Measurements from ENCODE around the gene CEP72. TPM values are rescaled to one million over a fixed set of nuclear protein-coding genes. Genes with fewer than 3 reads are reported as not detected.

CEP72 gene
- total and polyA plus RNA-seq, 10 of the 15 experiments (the other 5 are each of a cell fraction or from before 2014, with no cell fraction given) = 0.35 to 13.5 (median 8.3) TPM

DNA sequence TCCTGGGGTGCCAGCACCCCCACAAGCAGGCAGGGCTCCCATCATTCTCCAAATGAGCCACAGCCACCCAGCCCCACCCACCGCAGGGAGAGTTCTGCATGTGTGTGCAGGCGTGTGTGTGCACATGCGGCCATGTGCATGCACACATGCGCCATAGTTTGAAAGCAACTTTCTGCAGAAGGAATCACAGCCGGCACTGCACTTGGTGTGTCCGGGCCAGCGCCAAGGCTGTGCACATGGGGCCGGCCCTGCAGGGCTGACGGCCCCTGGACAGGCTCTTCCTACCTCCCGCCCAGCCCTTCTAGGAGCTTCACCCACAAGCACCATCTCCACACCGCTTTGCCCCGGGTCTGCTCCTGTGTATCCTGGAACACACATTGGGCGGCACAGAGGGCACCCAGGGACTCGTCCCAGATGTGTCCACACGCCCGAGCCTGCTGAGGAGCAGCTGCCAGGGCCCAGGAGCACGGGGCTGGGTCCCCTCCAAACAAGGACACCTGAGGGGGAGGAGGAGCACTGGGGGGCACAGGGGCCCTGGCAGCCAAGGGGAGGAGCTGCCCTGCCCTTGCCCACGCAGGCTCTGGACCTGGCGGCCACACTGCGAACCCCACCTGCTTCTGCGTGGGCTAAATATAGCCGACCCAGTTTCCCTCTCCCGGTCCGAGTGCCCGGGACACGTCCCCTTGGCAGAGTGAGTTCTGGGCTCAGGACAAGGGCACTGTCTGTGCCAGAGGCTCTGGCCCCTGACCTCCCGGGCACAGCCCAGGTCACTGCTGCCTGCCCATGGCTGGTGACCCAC is 61.9 kb downstream of the CEP72 start:
- Histone ChIP-seq H3K27ac (ENCODE audit: control insufficient read depth, insufficient read depth) (no peak overlapping the region), H3K4me3 (no peak overlapping the region), H4K20me1 (ENCODE audit: control insufficient read depth, insufficient read depth) (no peaks in the 10 kb centered on the region), H3K27me3 (replicated peaks in 1 of 2; ENCODE audit: control insufficient read depth in 2 of 2, insufficient read depth in 2 of 2, low read length in 1 of 2) (no peaks in the 10 kb centered on the region), H3K9ac (ENCODE audit: control insufficient read depth, insufficient read depth, low read length) (no peak overlapping the region), H2AFZ (ENCODE audit: control insufficient read depth, low read depth, low read length) (no peak overlapping the region), H3K4me2 (ENCODE audit: control insufficient read depth, insufficient read depth) (no peak overlapping the region), H3K79me2 (ENCODE audit: control insufficient read depth, insufficient read depth, low read length) (no peaks in the 10 kb centered on the region), H3K4me1 (ENCODE audit: control insufficient read depth, insufficient read depth, low read length) (no peaks in the 10 kb centered on the region), H3K36me3 (ENCODE audit: control insufficient read depth in 2 of 2, insufficient read depth in 2 of 2, low read length in 1 of 2) (no peaks in the 10 kb centered on the region), H3K9me3 (replicated peaks; ENCODE audit: control insufficient read depth, insufficient read depth, low read length) (no peaks in the 10 kb centered on the region)
- 56% methylated on average over 27 of the region's 27 CpGs for WGBS (ENCODE audit: insufficient coverage, insufficient replicate concordance, low lambda C conversion rate, missing lambda C conversion rate)
- intact Hi-C loops (cut with micrococcal nuclease; ENCODE audit: unreplicated experiment) = no loop called here
- in situ Hi-C loops (cut with MboI) = loop anchor here (5.0 kb wide), 1 partner anchor 228 kb away; no protein-coding TSS in a partner anchor
- DNase-seq (ENCODE audit: low read depth, low spot score) (no peak), FAIRE-seq (no peak), ATAC-seq (no peak)
- no TSS peak for BruUV-seq (replicated peaks)
- CTCF ChIA-PET = no interaction called here
- SMC1A ChIA-PET (ENCODE audit: uncharacterized antibody, unreplicated experiment) = no interaction called here
- RAD21 ChIA-PET (ENCODE audit: unreplicated experiment) = no interaction called here
- POLR2A ChIA-PET = no interaction called here
- no peak for TF ChIP-seq GABPA (IDR thresholded peaks at IDR 0.05; ENCODE audit: low read depth)
- TF ChIP-seq EP300 (IDR thresholded peaks at IDR 0.05; ENCODE audit: borderline replicate concordance in 1 of 2, control insufficient read depth in 1 of 2, low read depth in 2 of 2, low read length in 2 of 2) = no peak
- TF ChIP-seq BMI1 (IDR thresholded peaks at IDR 0.05; ENCODE audit: borderline replicate concordance) = no peak
- no peak for TF ChIP-seq SMARCA5 (IDR thresholded peaks at IDR 0.05)
- TF ChIP-seq PAX5 (IDR thresholded peaks at IDR 0.05; ENCODE audit: borderline replicate concordance, low read depth, low read length) = no peak
- no peak for TF ChIP-seq HCFC1 (IDR thresholded peaks at IDR 0.05; ENCODE audit: low read length)
- TF ChIP-seq CHD4 (IDR thresholded peaks at IDR 0.05) = no peak
- no peak for TF ChIP-seq MYC (IDR thresholded peaks at IDR 0.05; ENCODE audit: insufficient read depth, insufficient read length, insufficient replicate concordance, low read length, severe bottlenecking)
- no peak for TF ChIP-seq MEF2A (IDR thresholded peaks at IDR 0.05; ENCODE audit: insufficient read depth, low read depth, low read length)
- no peak for TF ChIP-seq RAD21 (IDR thresholded peaks at IDR 0.05; ENCODE audit: insufficient read depth, low read depth, low read length)
- TF ChIP-seq, protein P1, sequence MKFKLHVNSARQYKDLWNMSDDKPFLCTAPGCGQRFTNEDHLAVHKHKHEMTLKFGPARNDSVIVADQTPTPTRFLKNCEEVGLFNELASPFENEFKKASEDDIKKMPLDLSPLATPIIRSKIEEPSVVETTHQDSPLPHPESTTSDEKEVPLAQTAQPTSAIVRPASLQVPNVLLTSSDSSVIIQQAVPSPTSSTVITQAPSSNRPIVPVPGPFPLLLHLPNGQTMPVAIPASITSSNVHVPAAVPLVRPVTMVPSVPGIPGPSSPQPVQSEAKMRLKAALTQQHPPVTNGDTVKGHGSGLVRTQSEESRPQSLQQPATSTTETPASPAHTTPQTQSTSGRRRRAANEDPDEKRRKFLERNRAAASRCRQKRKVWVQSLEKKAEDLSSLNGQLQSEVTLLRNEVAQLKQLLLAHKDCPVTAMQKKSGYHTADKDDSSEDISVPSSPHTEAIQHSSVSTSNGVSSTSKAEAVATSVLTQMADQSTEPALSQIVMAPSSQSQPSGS (IDR thresholded peaks at IDR 0.05; ENCODE audit: low read length) = no peak
- TF ChIP-seq CHD1 (IDR thresholded peaks at IDR 0.05; ENCODE audit: low read depth, low read length) = no peak
- TF ChIP-seq SRF (IDR thresholded peaks at IDR 0.05; ENCODE audit: low read depth in 2 of 2, low read length in 2 of 2) = no peak
- TF ChIP-seq, protein P2, sequence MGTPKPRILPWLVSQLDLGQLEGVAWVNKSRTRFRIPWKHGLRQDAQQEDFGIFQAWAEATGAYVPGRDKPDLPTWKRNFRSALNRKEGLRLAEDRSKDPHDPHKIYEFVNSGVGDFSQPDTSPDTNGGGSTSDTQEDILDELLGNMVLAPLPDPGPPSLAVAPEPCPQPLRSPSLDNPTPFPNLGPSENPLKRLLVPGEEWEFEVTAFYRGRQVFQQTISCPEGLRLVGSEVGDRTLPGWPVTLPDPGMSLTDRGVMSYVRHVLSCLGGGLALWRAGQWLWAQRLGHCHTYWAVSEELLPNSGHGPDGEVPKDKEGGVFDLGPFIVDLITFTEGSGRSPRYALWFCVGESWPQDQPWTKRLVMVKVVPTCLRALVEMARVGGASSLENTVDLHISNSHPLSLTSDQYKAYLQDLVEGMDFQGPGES (IDR thresholded peaks at IDR 0.05) = no peak
- TF ChIP-seq, protein P3, sequence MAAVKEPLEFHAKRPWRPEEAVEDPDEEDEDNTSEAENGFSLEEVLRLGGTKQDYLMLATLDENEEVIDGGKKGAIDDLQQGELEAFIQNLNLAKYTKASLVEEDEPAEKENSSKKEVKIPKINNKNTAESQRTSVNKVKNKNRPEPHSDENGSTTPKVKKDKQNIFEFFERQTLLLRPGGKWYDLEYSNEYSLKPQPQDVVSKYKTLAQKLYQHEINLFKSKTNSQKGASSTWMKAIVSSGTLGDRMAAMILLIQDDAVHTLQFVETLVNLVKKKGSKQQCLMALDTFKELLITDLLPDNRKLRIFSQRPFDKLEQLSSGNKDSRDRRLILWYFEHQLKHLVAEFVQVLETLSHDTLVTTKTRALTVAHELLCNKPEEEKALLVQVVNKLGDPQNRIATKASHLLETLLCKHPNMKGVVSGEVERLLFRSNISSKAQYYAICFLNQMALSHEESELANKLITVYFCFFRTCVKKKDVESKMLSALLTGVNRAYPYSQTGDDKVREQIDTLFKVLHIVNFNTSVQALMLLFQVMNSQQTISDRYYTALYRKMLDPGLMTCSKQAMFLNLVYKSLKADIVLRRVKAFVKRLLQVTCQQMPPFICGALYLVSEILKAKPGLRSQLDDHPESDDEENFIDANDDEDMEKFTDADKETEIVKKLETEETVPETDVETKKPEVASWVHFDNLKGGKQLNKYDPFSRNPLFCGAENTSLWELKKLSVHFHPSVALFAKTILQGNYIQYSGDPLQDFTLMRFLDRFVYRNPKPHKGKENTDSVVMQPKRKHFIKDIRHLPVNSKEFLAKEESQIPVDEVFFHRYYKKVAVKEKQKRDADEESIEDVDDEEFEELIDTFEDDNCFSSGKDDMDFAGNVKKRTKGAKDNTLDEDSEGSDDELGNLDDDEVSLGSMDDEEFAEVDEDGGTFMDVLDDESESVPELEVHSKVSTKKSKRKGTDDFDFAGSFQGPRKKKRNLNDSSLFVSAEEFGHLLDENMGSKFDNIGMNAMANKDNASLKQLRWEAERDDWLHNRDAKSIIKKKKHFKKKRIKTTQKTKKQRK (IDR thresholded peaks at IDR 0.05; ENCODE audit: low read depth, low read length) = no peak
- TF ChIP-seq RAD51 (IDR thresholded peaks at IDR 0.05) = no peak
- TF ChIP-seq TARDBP (IDR thresholded peaks at IDR 0.05; ENCODE audit: borderline replicate concordance) = no peak
- TF ChIP-seq RB1 (IDR thresholded peaks at IDR 0.05; ENCODE audit: borderline replicate concordance) = no peak

Data from GM12878 (cell line).